ENCODE results near the gene SNED1. TPM values are rescaled to one million over a fixed set of nuclear protein-coding genes. Genes with fewer than 3 reads are reported as not detected.

SNED1 gene
- total RNA-seq, 2 experiments from 2014 or later, result 2.8 to 13.6 TPM

- Histone ChIP-seq H3K4me2 (ENCODE audit: low read length) (no peak overlapping the region), H3K9me2 (ENCODE audit: insufficient read depth, low read length) (no peaks in the 10 kb centered on the region), H3K79me2 (ENCODE audit: insufficient read depth, low read depth, low read length) (no peaks in the 10 kb centered on the region), H3K4me3 (ENCODE audit: low read depth, low read length, poor library complexity, severe bottlenecking) (no peak overlapping the region), H3K27ac (ENCODE audit: low read depth, low read length, poor library complexity, severe bottlenecking) (no peak overlapping the region), H4K20me1 (ENCODE audit: insufficient read depth, low read length) (no peaks in the 10 kb centered on the region), H3K9me3 (ENCODE audit: low read length) (no peaks in the 10 kb centered on the region), H2AFZ (ENCODE audit: low read length) (no peak overlapping the region), H3K36me3 (ENCODE audit: insufficient read depth, low read length) (no peaks in the 10 kb centered on the region), H3K4me1 (ENCODE audit: insufficient read depth, low read length, poor library complexity, severe bottlenecking) (peaks cover 13% of the 10 kb centered on the region)
- no peak for TF ChIP-seq CTCF (conservative IDR thresholded peaks at IDR 0.05; ENCODE audit: low read length)
- TF ChIP-seq EZH2phosphoT487 (IDR thresholded peaks at IDR 0.05; ENCODE audit: borderline replicate concordance, low read depth, low read length), result no peak
- ChIA-PET POLR2A (interaction anchor here (0.5 to 0.9 kb wide), 2 partner anchors 12 to 303 kb away, joined by 3 to 5 read pairs; no protein-coding TSS in a partner anchor), CTCF (ENCODE audit: unreplicated experiment) (interaction anchor here (0.6 kb wide), 1 partner anchor 332 kb away, joined by 4 read pairs; no protein-coding TSS in a partner anchor)
- no TSS peak for BruUV-seq (replicated peaks)
- DNase-seq (ENCODE audit: low spot score), result no peak
- intact Hi-C loops (cut with micrococcal nuclease; ENCODE audit: unreplicated experiment), result no loop called here
These were observed 12.3 kb upstream of the SNED1 start for GRCh38 chr2:240985881-240986786.

GRCh38 chr2:240986787-240987411 is 11.5 kb upstream of the SNED1 start:
- peaks cover 13% of the 10 kb centered on the region for H3K4me1 ChIP-seq (ENCODE audit: insufficient read depth, low read length, poor library complexity, severe bottlenecking)
- POLR2A ChIA-PET, result interaction anchor here (0.5 to 0.9 kb wide), 2 partner anchors 296 to 302 kb away, joined by 3 read pairs; no protein-coding TSS in a partner anchor
- CTCF ChIA-PET (ENCODE audit: unreplicated experiment), result no interaction called here
- H3K27ac ChIP-seq (ENCODE audit: low read depth, low read length, poor library complexity, severe bottlenecking), result peak overlapping the region; percentile 19
- no peaks in the 10 kb centered on the region for H3K9me2 ChIP-seq (ENCODE audit: insufficient read depth, low read length)
- BruUV-seq (replicated peaks), result no TSS peak
- no peaks in the 10 kb centered on the region for H4K20me1 ChIP-seq (ENCODE audit: insufficient read depth, low read length)
- DNase-seq (ENCODE audit: low spot score), result no peak
- H3K9me3 ChIP-seq (ENCODE audit: low read length), result no peaks in the 10 kb centered on the region
- peak overlapping the region; percentile 59; the same call in 1 of the 2 replicates for H2AFZ ChIP-seq (ENCODE audit: low read length)
- H3K79me2 ChIP-seq (ENCODE audit: insufficient read depth, low read depth, low read length), result no peaks in the 10 kb centered on the region
- no peak overlapping the region for H3K4me3 ChIP-seq (ENCODE audit: low read depth, low read length, poor library complexity, severe bottlenecking)
- TF ChIP-seq CTCF (conservative IDR thresholded peaks at IDR 0.05; ENCODE audit: low read length), result no peak
- H3K36me3 ChIP-seq (ENCODE audit: insufficient read depth, low read length), result no peaks in the 10 kb centered on the region
- intact Hi-C loops (cut with micrococcal nuclease; ENCODE audit: unreplicated experiment), result no loop called here
- peak overlapping the region; percentile 31 for H3K4me2 ChIP-seq (ENCODE audit: low read length)

Data from OCI-LY7 (cell line).